HepG2 (cell line): ENCODE results near the gene BTG1. TPM values are rescaled to one million over a fixed set of nuclear protein-coding genes. Genes with fewer than 3 reads are reported as not detected.

Experiments
- ATAC-seq: fragments of 200-7000 bp; cut with Tn5 transposase; 3 replicates; pipeline ENCODE4 v1.9.1; 2020; ENCODE audit warnings: mild to moderate bottlenecking, moderate library complexity
- BruUV-seq: library from RNA; stranded (reverse); fragments of 400-500 nt; replicated peaks from 2 replicates; lab custom pipeline; 2021; lab: Mats Ljungman, UMichigan
- CTCF ChIA-PET: fragments of 300-600 bp; formaldehyde crosslinking; extraction: SDS; loops from one replicate; lab custom pipeline; 2021; ENCODE audit warnings: low total read pairs, inconsistent platforms, low intra/inter-chr PET ratio; lab: Yijun Ruan, JAX
- POLR2A ChIA-PET: fragments of 350-600 bp; sonication (Branson Sonifier 250); formaldehyde crosslinking; loops from one replicate; lab custom pipeline; 2020; ENCODE audit warnings: antibody characterized with exemption, inconsistent platforms; lab: Yijun Ruan, JAX
- DNase-seq: peaks from one replicate; pipeline ENCODE4 v3.0.0-alpha.2; 2015; ENCODE audit warnings: low spot score
- FAIRE-seq: peaks from 3 replicates; lab custom pipeline; 2011; peaks lifted over from hg19 to GRCh38; lab: Jason Lieb, UNC
- H2AFZ ChIP-seq: one replicate; pipeline ENCODE4 v1.6.1; 2011; ENCODE audit warnings: low read length, inconsistent platforms
- H3K27ac ChIP-seq: fragments of 300-600 bp; 3 replicates; pipeline ENCODE4 v1.8.0; 2011; ENCODE audit warnings: mixed run types, mild to moderate bottlenecking, mixed read lengths, low read length, inconsistent platforms; ENCODE audit not compliant: insufficient read depth; ENCODE audit errors: extremely low read length
- H3K27me3 ChIP-seq, 2 experiments: fragments of 200-600 bp in 1 of 2; 2 replicates in 1 of 2; 3 replicates in 1 of 2; pipeline versions ENCODE4 v1.6.0 to v1.8.0; 2011; ENCODE audit warnings: low read length in 2 of 2, mild to moderate bottlenecking in 2 of 2, moderate library complexity in 2 of 2, inconsistent platforms in 1 of 2; ENCODE audit not compliant: insufficient read depth in 2 of 2, control insufficient read depth in 1 of 2
- H3K36me3 ChIP-seq, 2 experiments: fragments of 200-600 bp in 1 of 2; replicated peaks in 1 of 2; 2 replicates in 1 of 2; 3 replicates in 1 of 2; pipeline versions ENCODE4 v1.5.1 to v1.8.0; 2011; ENCODE audit warnings: low read length in 2 of 2, inconsistent platforms in 1 of 2; ENCODE audit not compliant: insufficient read depth in 2 of 2, control insufficient read depth in 1 of 2
- H3K4me1 ChIP-seq: 2 replicates; pipeline ENCODE4 v1.5.1; 2012; ENCODE audit warnings: low read length, inconsistent platforms; ENCODE audit not compliant: insufficient read depth
- H3K4me2 ChIP-seq: 2 replicates; pipeline ENCODE4 v1.6.0; 2011; ENCODE audit warnings: low read depth, low read length, inconsistent platforms
- H3K4me3 ChIP-seq, 3 experiments: fragments of 200-600 bp in 1 of 3; sonication (generic), shearing (Covaris generic) in 1 of 3; replicated peaks in 1 of 3; 2 replicates each; pipeline ENCODE4 v1.5.1; 2011 to 2016; ENCODE audit warnings: low read length in 3 of 3, inconsistent platforms in 2 of 3, low read depth in 2 of 3, mild to moderate bottlenecking in 2 of 3, control low read depth in 1 of 3, mixed read lengths in 1 of 3; ENCODE audit not compliant: insufficient read depth in 1 of 3
- H3K79me2 ChIP-seq: one replicate; pipeline ENCODE4 v1.6.1; 2011; ENCODE audit warnings: low read length, inconsistent platforms; ENCODE audit not compliant: insufficient read depth
- H3K9ac ChIP-seq: 2 replicates; pipeline ENCODE4 v1.6.0; 2011; ENCODE audit warnings: mild to moderate bottlenecking, low read depth, low read length, inconsistent platforms; ENCODE audit not compliant: insufficient read depth
- H3K9me3 ChIP-seq: 2 replicates; pipeline ENCODE4 v1.5.1; 2012; ENCODE audit warnings: mild to moderate bottlenecking, low read length
- H4K20me1 ChIP-seq: 2 replicates; pipeline ENCODE4 v1.6.0; 2011; ENCODE audit warnings: inconsistent platforms, mild to moderate bottlenecking, low read length, moderate library complexity; ENCODE audit not compliant: insufficient read depth
- AGO1 ChIP-seq: fragments of 200-400 bp; formaldehyde crosslinking; IDR thresholded peaks from 2 replicates; pipeline ENCODE4 v1.6.1; 2017; ENCODE audit warnings: mild to moderate bottlenecking, low read depth, low read length, moderate library complexity; ENCODE audit not compliant: poor library complexity, severe bottlenecking
- BCL6 ChIP-seq: IDR thresholded peaks from 2 replicates; pipeline ENCODE4 v1.6.1; 2016; ENCODE audit warnings: missing genetic modification reagents, missing compliant biosample characterization
- BHLHE40 ChIP-seq: IDR thresholded peaks from 2 replicates; pipeline ENCODE4 v1.6.1; 2011; ENCODE audit warnings: low read length, improper control_type of control experiment
- HMG20A ChIP-seq: IDR thresholded peaks from 2 replicates; pipeline ENCODE4 v1.6.1; 2016; ENCODE audit warnings: borderline replicate concordance
- LCORL ChIP-seq, 2 experiments: fragments of 450-650 bp in 1 of 2; sonication (generic) in 1 of 2; formaldehyde crosslinking in 1 of 2; IDR thresholded peaks; 2 replicates each; pipeline versions ENCODE4 v1.5.0 to v1.6.1; 2017 to 2020; ENCODE audit warnings: antibody characterized with exemption in 1 of 2, missing genetic modification reagents in 1 of 2
- MEIS1 ChIP-seq: sonication (generic); formaldehyde crosslinking; IDR thresholded peaks from 2 replicates; pipeline ENCODE4 v1.9.0; 2021; ENCODE audit warnings: mild to moderate bottlenecking, missing genetic modification reagents, moderate library complexity, borderline replicate concordance
- PAX8 ChIP-seq: sonication (generic); formaldehyde crosslinking; IDR thresholded peaks from 2 replicates; pipeline ENCODE4 v1.8.0; 2022; ENCODE audit warnings: mild to moderate bottlenecking, missing genetic modification reagents, borderline replicate concordance
- PTBP1 ChIP-seq: fragments of 200-400 bp; formaldehyde crosslinking; IDR thresholded peaks from 2 replicates; pipeline ENCODE4 v1.6.1; 2018; ENCODE audit warnings: low read length, low read depth; ENCODE audit not compliant: poor library complexity, severe bottlenecking
- RARA ChIP-seq: IDR thresholded peaks from 2 replicates; pipeline ENCODE4 v1.6.1; 2016; ENCODE audit warnings: missing genetic modification reagents, missing compliant biosample characterization
- RBM39 ChIP-seq: fragments of 200-400 bp; formaldehyde crosslinking; IDR thresholded peaks from one replicate; pipeline ENCODE4 v1.6.1; 2018; ENCODE audit warnings: antibody characterized with exemption, mild to moderate bottlenecking, low read depth, low read length; ENCODE audit not compliant: poor library complexity, severe bottlenecking
- RXRA ChIP-seq: sonication (generic); formaldehyde crosslinking; IDR thresholded peaks from 2 replicates; pipeline ENCODE4 v1.5.1; 2020; ENCODE audit warnings: missing genetic modification reagents
- SUZ12 ChIP-seq: fragments of 150-350 bp; IDR thresholded peaks from 2 replicates; pipeline ENCODE4 v1.6.1; 2014; ENCODE audit warnings: low read depth, low read length
- THAP9 ChIP-seq: sonication (generic); formaldehyde crosslinking; IDR thresholded peaks from 2 replicates; pipeline ENCODE4; 2020; ENCODE audit warnings: missing genetic modification reagents, mild to moderate bottlenecking, borderline replicate concordance
- ZFY ChIP-seq: sonication (generic); formaldehyde crosslinking; IDR thresholded peaks from 2 replicates; pipeline ENCODE4 v1.4.0; 2020; ENCODE audit warnings: missing genetic modification reagents
- ZNF10 ChIP-seq: sonication (generic); formaldehyde crosslinking; IDR thresholded peaks from 2 replicates; pipeline ENCODE4 v1.4.0; 2020; ENCODE audit warnings: mild to moderate bottlenecking, low read depth, missing genetic modification reagents, borderline replicate concordance
- ZNF33A ChIP-seq: sonication (generic); formaldehyde crosslinking; IDR thresholded peaks from 2 replicates; pipeline ENCODE4 v1.5.1; 2020; ENCODE audit warnings: missing genetic modification reagents, mild to moderate bottlenecking, moderate library complexity, borderline replicate concordance
- ZNF672 ChIP-seq: sonication (generic); formaldehyde crosslinking; IDR thresholded peaks from 2 replicates; pipeline ENCODE4 v1.8.1; 2022; ENCODE audit warnings: missing genetic modification reagents
- ZNF850 ChIP-seq: sonication (generic); formaldehyde crosslinking; conservative IDR thresholded peaks from 2 replicates; pipeline ENCODE4 v1.9.0; 2021; ENCODE audit warnings: mild to moderate bottlenecking, missing genetic modification reagents
- ZSCAN12 ChIP-seq: sonication (generic); formaldehyde crosslinking; IDR thresholded peaks from 2 replicates; pipeline ENCODE4 v1.9.0; 2021; ENCODE audit warnings: mild to moderate bottlenecking, missing genetic modification reagents
- WGBS: methylation state at CpG from one replicate; pipeline ENCODE4 v1.1.6; 2017; ENCODE audit warnings: low lambda C conversion rate; 5-methylcytosine and 5-hydroxymethylcytosine counted together
- in situ Hi-C: cut with HindIII; loops from 2 replicates; pipeline ENCODE4 v1.10.0; 2017; ENCODE audit warnings: low pct_unique_long_range_greater_than_20kb; ENCODE audit not compliant: extremely low pct_ligation_motif_present
- intact Hi-C: fragments of 100-400 bp; cut with micrococcal nuclease; formaldehyde crosslinking; loops from one replicate; pipeline ENCODE4 v1.10.0; 2022; ENCODE audit not compliant: unreplicated experiment
- polyA plus RNA-seq, 8 experiments: library from polyadenylated mRNA; depleted of rRNA in 3 of 8; stranded (reverse) in 7 of 8; unstranded in 1 of 8; fragments of >200 nt; fragmentation: Illumina TruSeq in 4 of 8; extraction: Trizol in 4 of 8; gene quantifications; 2 replicates each; pipeline versions ENCODE4 v1.2.1 to v1.2.3, GENCODE V29; 2011 to 2016; ENCODE audit warnings: low read depth in 4 of 8, missing spikeins in 1 of 8, mixed read lengths in 1 of 8; ENCODE audit not compliant: insufficient read depth in 1 of 8
- total RNA-seq, 5 experiments: library from RNA; depleted of rRNA; stranded (reverse); fragments of >200 nt; fragmentation: Illumina TruSeq; extraction: Trizol; gene quantifications; 2 replicates each; pipeline ENCODE4 v1.2.3, GENCODE V29; 2016; ENCODE audit warnings: low read depth in 1 of 5

The BTG1 gene
- total and polyA plus RNA-seq, 2 of the 13 experiments (the other 11 are each of a cell fraction or from before 2014, with no cell fraction given): 7.5 to 16.7 TPM

- Histone ChIP-seq H4K20me1 (no peaks in the 10 kb centered on the region), H2AFZ (no peak overlapping the region), H3K79me2 (no peaks in the 10 kb centered on the region), H3K9me3 (no peaks in the 10 kb centered on the region), H3K36me3 (no peaks in the 10 kb centered on the region), H3K27ac (no peak overlapping the region), H3K4me1 (peaks cover 27% of the 10 kb centered on the region), H3K9ac (no peak overlapping the region), H3K4me3 (no peak overlapping the region), H3K4me2 (no peak overlapping the region), H3K27me3 (no peaks in the 10 kb centered on the region)
- POLR2A ChIA-PET: no interaction called here
- in situ Hi-C loops (no loop called here), intact Hi-C loops (no loop called here)
- no peak for FAIRE-seq
- CTCF ChIA-PET: no interaction called here
- TF ChIP-seq ZNF850 (CRISPR knock-in tag) (no peak), RBM39 (no peak), ZFY (CRISPR knock-in tag) (no peak), RXRA (CRISPR knock-in tag) (no peak), ZSCAN12 (CRISPR knock-in tag) (no peak), LCORL (IDR thresholded peaks at IDR 0.05) (no peak), LCORL (CRISPR knock-in tag; IDR thresholded peaks at IDR 0.05) (no peak), PAX8 (CRISPR knock-in tag) (no peak), ZNF33A (CRISPR knock-in tag) (no peak), MEIS1 (CRISPR knock-in tag) (no peak), ZNF10 (CRISPR knock-in tag) (no peak), THAP9 (CRISPR knock-in tag) (no peak), SUZ12 (no peak), BHLHE40 (no peak), RARA (CRISPR knock-in tag) (no peak), BCL6 (no peak), PTBP1 (no peak), AGO1 (no peak), HMG20A (CRISPR knock-in tag) (no peak), ZNF672 (CRISPR knock-in tag) (no peak)
- no peak for DNase-seq
- no TSS peak for BruUV-seq
- no peak for ATAC-seq
- WGBS: 55% methylated on average over 4 of the region's 4 CpGs
These were observed 22.5 kb downstream of the BTG1 start for GRCh38 chr12:92122941-92123779.
